ENCODE measurements around the gene SLC13A4. TPM values are rescaled to one million over a fixed set of nuclear protein-coding genes. Genes with fewer than 3 reads are reported as not detected.
"Not testable (repeated sequence)": the region's sequence is repeated elsewhere in the genome, so short reads cannot be mapped to it uniquely, and the experiment has no call there.

SLC13A4 gene
- polyA plus RNA-seq, 3 donors: 2.0 to 5.0 (median 3.1) TPM

GRCh38 chr7:135753616-135754413 is 25.8 kb upstream of the SLC13A4 start:
- no peak for DNase-seq

DNA sequence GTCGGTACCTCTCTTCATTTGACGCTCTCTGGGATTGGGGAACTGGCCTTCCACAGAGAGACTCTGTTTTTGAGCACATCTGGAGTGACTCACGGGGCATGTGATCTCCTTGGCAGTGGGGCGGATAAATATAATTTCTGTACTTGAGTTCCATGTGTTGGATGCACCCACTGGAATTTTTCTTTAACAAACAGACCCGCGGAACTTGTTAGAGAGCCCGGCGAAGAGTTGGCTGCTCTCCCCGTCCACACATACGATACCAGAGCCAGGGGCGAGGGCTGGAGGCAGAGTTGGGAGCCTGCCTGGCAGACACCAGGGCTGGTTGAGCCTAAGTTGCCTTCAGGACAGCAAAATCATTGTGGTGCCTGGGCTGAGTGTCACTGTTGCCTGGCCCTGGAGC is 20.8 kb upstream of the SLC13A4 start, which contains the start of gene FAM180A:
Gene FAM180A (minus strand): TSS at position 44 of the 400 bp plus-strand sequence. CDS start 233 bp downstream, outside the sequence.
- DNase-seq: no peak

DNA sequence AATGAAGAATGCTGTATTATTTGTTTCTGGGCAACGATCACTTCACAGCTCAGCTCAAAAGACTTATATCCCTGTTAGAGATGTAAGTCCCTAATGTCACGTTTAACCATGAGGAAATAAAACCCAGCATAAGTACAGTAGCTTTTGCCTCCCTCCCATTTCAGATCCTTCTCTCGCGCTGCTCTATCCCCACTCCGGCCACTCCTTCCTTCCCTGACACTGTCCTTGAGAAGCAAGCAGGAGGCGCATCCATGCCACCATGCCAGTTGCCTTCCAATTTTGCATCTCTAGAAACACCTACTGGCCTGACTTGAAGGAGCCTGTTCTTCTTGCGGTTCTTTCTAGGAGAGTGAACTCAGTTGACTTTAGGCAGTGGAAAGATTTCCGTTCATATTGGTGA is 19.4 kb upstream of the SLC13A4 start:
- DNase-seq: no peak

DNA sequence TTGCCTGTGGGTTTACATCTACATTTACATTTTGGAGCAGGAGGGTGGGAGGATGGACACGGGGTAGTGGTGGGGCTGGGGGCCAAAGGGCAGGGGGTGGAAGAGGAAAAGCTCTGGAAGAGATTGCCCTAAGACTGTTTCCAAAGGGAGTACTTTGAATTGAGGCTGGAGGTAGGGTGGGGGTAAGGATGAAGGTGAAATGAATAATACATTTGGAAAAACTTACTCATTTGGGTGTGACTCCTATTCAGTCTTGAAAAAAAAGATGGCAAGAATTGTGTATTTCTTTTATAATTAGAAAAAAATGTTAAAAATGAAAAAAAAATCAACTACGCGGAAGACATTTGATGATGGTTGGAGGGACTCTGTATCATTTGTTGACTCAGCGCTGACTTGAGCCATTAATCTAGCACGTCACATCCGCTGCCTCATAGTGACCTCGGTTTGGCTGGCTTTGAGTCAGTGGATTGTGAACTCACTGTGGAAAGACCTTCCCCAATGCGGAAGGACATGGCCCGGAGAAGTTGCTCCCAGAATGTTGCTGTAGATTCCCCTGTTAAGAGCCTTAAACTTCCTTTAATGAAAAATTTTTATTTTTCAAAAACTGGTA is 17.8 kb upstream of the SLC13A4 start:
- peak; percentile 9 for DNase-seq

- no peak for DNase-seq
Observed at GRCh38 chr7:135744938-135745702, 17.1 kb upstream of the SLC13A4 start.

DNA sequence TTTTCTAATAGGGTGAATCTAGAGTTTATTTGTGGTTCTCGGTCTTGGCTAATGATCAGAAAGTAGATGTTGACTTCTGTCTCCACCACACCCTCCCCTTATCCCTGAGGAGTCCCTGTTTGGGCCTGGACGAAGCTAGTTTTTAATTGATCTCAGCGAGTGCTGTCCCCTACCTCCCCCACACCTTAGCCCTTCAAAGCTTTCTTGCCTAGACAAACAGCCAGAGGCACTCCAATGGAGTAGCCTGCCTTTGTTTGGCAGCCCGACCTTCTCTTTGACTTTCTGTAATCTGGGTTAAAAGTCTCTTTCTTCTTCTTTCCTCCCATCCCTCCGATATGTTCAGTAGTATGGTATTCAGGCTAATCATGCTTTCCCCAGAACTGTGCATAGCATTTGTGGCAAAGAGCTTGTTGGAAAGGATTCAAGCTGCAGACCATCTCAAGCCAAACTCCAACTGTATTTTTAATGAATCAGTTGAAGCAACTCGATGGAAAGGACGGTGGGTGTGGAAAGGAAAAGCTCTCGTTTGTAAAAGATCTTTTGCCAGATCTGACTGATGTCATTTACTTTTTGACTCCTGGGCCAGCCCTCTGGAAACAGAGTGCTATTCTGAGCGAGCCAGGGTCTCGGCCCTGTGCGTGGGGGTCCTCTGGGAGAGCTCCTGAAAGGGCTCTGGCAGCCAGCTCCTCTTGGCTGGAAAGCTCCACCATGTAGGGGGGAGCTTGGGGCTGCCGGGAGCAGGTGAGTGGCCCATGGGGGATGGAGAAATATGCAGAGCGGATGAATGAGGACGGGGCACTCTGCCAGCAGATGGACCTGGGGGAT is 16.1 kb upstream of the SLC13A4 start:
- DNase-seq: no peak

GRCh38 chr7:135742371-135742770 is 14.4 kb upstream of the SLC13A4 start:
- DNase-seq: no peak

- no peak for DNase-seq
Observed at GRCh38 chr7:135741905-135742304, 13.9 kb upstream of the SLC13A4 start.

DNA sequence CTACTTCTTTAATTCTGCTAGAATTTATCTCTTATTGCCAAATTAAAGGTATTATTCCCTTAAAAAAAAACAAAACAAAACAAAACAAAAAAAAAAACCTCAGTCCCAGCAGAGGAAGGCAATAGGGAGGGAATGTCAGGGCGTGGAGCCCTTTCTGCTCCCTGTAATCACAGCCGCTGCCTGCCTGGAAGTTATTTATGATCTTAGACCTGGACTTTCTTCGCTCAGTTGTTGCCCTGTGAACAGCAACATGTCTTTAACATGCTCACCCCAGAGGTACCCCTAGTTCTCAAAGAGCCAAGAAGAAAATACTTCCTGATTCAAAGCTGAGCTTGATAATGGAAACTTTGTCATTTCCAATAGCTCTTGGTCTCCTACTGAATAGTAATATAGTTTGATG is 12.9 kb upstream of the SLC13A4 start:
- DNase-seq: no peak

DNA sequence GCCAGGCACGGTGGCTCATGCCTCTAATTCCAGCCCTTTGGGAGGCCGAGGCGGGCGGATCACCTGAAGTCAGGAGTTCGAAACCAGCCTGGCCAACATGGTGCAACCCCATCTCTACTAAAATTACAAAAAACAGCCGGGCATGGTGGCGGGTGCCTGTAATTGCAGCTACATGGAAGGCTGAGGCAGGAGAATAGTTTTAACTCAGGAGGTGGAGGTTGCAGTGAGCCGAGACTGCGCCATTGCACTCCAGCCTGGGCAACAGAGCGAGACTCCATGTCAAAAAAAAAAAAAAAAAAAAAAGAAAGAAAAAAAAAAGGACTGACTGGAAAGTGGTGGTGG is 9.3 kb upstream of the SLC13A4 start:
- DNase-seq: not testable (repeated sequence)

DNA sequence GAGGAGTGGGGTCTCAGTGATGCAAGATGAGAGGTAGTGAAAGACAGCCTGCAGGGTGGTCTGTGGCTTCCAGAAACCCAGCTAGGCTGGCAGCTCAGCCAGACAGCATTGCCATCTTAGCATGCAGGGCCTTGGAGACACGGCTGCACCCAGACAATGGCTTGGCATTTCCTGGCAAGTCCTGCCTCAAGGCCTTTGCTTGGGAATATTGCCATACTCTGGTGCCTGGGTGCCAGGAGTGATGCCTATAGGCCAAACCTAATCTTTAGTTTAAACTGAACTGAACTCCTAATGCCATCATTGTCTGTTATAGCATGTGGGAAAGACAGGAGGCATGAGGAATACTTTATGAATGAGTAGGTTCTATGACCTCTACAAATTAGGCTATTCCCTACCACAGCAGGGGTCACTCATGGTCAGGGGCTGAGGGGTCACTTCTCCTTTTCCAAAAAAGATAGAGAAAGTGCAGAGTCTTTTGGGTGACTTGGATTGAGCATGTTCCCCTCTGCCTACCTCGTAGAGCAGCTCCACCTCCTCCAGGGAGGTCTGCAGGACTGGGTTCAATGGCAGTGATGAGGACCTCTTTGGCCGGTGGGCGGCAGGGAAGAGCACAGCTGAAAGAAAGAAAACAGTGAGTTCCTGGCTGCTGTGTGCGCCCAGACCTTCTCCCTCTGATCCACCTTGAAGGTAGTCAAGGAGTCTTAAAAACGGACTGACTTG is 8.8 kb upstream of the SLC13A4 start:
- DNase-seq: no peak

DNA sequence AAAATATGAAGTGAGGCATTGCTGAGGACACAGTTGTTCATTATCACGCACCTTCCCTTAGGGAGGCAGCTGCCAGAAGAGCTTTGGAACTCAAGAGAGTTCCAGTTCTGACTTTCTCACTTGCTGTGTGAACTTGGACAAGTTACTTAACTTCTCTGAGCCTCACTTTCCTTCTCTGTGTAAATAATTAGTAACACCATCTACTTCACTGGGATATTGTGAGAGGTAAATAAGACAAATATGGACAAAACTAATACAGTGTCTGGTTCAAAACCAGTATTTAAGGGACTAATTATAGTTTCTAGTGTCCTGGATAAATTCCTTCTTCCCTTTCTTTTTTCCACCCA is 6.3 kb upstream of the SLC13A4 start:
- no peak for DNase-seq

DNA sequence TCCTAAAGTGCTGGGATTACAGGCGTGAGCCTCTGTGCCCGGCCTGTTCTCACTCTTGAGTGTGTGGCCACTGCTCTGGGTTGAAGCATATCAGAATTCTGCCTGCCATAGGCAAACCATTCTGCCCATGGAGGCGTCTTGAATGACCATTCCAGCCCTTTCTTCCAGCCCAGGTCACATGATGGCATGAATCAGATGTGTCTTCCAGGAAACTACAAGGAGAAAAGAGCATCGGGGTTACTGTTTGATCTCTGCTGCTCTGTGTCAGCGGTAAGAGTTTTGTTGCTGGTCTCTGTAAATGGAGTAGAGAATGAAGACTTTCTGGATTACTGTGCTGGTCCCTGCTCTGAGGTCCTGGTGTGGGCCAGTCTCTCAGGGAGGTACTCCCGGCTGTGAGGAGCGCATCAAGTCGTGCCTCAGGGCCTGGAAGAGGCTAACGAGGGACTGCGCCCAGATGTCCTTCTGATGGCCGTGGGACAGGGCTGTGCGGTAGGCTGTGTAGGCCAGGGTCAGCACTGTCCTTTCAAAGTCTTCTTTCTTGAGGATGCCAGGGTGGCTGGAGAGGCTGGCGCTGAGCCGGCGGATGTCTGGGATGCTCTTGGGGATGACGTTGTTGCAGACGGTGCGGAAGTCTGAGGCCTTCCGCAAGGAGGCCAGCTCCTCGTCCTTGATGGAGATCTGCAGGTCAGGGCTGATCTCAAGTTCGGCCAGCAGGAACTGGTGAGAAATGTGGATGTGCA is 5.8 kb upstream of the SLC13A4 start:
- no peak for DNase-seq

- no peak for DNase-seq
Observed at GRCh38 chr7:135731131-135731530, 3.1 kb upstream of the SLC13A4 start.

DNA sequence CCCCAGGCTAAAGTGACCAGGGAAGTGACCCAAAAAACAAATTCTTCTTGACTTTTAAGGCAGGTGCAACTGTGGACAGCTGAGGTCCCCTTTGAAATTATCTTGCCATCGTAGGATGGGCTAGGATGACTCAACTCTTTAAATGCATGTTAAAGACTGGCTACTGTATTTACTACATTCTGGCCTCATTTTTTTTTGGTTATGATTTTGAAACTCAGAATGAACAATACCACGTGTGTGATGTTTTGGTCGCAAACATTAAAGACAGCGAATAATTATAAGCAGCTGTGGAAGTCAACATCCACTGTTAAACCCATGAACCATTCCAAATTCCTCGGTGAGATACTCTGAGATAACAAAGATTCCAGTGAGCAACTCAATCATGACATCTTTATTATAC is 1.2 kb upstream of the SLC13A4 start:
- DNase-seq: no peak

- DNase-seq: no peak
Observed at GRCh38 chr7:135726911-135727673, 894 bp downstream of the SLC13A4 start.

DNA sequence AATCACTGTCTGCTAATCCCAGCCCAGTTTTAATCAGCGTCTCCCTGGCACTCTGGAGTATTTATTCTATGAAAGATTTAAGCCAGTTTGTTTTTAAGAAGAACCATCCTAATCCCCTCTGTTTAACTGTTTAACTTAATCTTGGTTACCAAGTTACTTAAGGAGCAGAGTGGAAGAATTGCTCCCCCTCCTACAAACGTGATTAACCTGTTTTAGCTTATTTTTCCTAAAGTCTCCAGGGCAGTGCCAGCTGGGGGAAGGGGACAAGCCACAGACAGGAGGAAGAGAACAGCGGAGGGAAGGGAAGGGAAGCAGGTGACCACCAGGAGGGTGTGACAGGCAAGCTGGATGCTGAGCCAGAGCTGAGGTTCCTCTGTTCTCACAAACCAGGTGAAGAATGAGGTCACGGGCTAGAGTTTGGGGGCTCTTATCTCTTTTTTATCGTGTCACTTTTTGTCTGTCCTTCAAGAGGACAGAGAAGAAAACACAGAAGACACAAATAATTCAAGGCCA is 1.7 kb downstream of the SLC13A4 start:
- DNase-seq: no peak

- DNase-seq: no peak
Observed at GRCh38 chr7:135723411-135723810, 4.6 kb downstream of the SLC13A4 start.

- no peak for DNase-seq
Observed at GRCh38 chr7:135721198-135721820, 6.7 kb downstream of the SLC13A4 start.

Measured in renal pelvis (tissue), 4 donors.